Measurements from ENCODE around the gene SNAPC3. TPM values are rescaled to one million over a fixed set of nuclear protein-coding genes. Genes with fewer than 3 reads are reported as not detected.
A peak's percentile ranks its signal among the peaks of the same experiment; 100 is the strongest.

The SNAPC3 gene
- polyA plus RNA-seq, 3 donors: 6.1 to 12.0 (median 8.3) TPM

DNA sequence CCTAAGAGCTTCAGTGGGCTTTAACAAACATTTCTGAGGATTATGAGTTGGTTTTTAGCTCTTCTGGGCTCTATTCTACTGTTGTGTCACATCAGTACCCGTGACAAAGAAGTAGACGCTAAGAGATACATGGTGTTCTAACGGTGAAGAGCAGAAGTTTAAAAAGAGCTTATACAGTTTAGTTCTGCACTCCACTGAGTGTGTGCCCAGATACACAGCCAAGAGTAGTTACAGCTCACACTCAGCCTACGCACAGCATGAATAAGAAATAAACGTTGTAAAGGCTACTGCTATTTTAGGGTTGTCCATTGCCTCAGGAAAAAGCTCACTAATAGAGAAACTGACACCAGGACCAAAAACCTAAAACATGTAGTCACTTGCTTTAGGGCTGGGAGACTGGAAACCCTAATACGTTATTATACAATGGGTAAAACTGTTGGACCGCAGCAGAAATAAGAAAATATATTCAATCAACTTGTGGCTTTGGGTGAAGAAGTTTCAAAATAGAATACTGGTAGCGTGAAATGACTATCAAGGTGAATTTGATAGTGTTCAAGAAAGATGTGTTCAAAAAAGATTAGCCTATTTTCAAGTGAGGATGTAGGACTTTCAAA, 53.4 kb downstream of the SNAPC3 start:
- WGBS, 3 donors: 93 to 94% (median 93%) methylated on average over 8 of the region's 8 CpGs
- no peak overlapping the region for H3K27ac ChIP-seq (ENCODE audit: low read depth, low read length)

DNA sequence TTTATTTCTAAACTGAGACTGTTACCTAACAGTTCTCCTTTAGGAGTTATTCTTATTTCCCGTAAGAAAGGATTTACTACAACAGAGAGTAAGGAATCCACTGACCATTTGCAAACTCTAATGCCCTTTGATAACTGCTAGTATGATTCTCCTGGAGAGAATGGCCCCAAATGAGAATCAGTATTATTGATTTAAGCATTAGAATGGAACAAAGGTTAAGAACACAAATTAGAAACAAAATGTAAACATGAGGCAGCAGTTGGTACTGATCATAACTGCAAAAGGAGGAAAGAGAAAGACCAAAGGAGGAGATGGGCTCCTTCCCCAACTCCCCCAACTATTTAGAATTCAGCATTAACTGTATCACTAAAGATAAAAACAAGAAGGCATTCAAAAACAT, 57.4 kb downstream of the SNAPC3 start:
- H3K27ac ChIP-seq (ENCODE audit: low read depth, low read length): no peak overlapping the region
- 77 to 91% (median 79%) methylated on average over 1 of the region's 1 CpG for WGBS, 3 donors

DNA sequence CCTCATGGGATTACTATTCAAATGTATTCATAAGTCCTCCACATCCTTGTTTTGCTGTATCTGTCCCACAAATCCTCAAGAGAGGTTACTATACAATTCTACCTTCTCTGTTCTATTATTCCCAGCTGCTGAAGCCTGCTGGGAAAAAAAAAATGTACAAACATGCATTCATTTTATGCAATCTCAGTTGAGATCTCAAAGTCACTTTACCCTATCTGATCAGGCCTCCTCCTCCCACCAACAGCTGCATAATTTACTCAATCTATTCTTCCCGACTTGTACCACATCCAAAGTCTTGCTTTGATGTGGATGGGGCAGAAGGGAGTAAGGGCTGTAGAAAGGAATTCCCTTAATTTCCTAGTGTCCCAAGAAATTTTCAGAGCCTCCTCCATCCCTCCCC, 59.5 kb downstream of the SNAPC3 start:
- no peak overlapping the region for H3K27ac ChIP-seq (ENCODE audit: low read depth, low read length)

DNA sequence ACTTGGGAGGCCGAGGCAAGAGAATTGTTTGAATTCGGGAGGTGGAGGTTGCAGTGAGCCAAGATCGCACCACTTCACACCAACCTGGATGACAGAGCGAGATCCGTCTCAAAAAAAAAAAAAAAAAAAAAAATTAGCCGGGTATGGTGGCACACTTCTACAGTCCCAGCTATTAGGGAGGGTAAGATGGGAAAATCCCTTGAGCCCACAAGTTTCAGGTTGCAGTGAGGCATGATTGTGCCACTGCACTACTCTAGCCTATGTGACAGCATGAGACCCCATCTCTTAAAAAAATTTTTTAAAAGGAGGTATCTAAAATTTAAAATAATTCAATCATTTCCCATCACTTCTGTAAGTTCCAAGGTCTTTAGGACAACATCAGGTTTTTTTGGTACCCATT, 62.1 kb downstream of the SNAPC3 start:
- no peak overlapping the region for H3K27ac ChIP-seq (ENCODE audit: low read depth, low read length)
- 93 to 100% (median 97%) methylated on average over 6 of the region's 6 CpGs for WGBS, 3 donors

More for the DNA sequence above, 59.5 kb downstream of the SNAPC3 start:
- WGBS, 3 donors: 74 to 78% (median 74%) methylated on average over 1 of the region's 1 CpG

- WGBS, 3 donors: 63 to 75% (median 71%) methylated on average over 2 of the region's 2 CpGs
- no peak overlapping the region for H3K27ac ChIP-seq (ENCODE audit: low read depth, low read length)
These were observed 63.4 kb downstream of the SNAPC3 start for GRCh38 chr9:15485836-15486666.

GRCh38 chr9:15491950-15492349, 69.3 kb downstream of the SNAPC3 start:
- H3K27ac ChIP-seq (ENCODE audit: low read depth, low read length): no peak overlapping the region
- 96 to 100% (median 100%) methylated on average over 1 of the region's 1 CpG for WGBS, 3 donors

- WGBS, 3 donors: 90 to 94% (median 91%) methylated on average over 13 of the region's 13 CpGs
- H3K27ac ChIP-seq (ENCODE audit: low read depth, low read length): no peak overlapping the region
These were observed 69.9 kb downstream of the SNAPC3 start for GRCh38 chr9:15492485-15493150.

DNA sequence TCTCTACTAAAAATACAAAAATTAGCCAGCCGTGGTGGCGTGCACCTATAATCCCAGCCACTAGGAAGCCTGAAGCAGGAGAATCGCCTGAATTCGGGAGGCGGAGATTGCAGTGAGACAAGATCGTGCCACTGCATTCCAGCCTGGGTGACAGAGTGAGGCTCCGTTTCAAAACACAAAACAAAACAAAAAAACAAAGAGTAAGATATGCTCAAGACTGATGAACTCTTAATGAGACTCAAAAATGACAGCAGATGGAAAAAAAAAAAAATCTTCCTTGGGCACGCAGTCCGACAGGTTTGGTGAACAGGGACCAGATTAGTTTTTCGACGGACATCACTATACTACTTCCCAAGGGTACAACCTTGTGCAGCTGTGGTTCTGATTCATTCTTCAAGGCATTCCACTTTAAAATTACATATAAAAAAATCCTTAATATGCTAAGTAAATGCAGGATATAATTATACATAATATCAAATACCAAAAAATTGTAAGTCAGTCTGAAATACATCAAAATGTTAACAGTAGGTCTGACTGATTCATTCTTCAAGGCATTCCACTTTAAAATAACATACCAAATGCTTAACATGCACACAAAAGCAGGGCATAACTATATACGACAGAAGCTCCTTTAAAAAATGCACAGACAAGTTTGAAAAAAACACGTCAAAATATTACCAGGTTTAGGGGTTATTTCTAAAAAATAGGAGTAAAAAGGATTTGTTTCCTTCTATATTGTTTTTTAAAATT, 75.7 kb downstream of the SNAPC3 start:
- H3K27ac ChIP-seq (ENCODE audit: low read depth, low read length): no peak overlapping the region
- WGBS, 3 donors: 96 to 97% (median 96%) methylated on average over 13 of the region's 13 CpGs

- 71 to 74% (median 73%) methylated on average over 2 of the region's 2 CpGs for WGBS, 3 donors
- no peak overlapping the region for H3K27ac ChIP-seq (ENCODE audit: low read depth, low read length)
These were observed 76.5 kb downstream of the SNAPC3 start for GRCh38 chr9:15499139-15499538.

DNA sequence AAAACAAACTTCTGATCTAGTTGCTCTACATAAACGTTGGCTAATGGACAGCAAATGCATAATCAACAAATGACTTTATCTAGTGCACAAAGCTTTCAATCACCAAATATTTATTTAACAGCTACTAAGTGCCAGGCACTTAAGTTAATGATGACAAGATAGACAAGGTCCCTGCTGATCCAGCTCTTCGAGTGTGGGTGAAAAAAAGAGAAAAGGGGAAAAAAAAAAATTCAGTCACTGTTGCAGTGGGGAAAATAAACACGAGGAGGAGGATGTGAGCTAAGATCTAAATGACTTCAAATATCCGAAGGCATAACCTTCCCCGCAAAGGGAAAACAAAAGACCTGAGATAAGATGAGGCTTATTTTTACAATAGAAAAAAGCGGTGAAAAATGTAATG, 78.5 kb downstream of the SNAPC3 start:
- WGBS, 3 donors: 23 to 70% (median 68%) methylated on average over 6 of the region's 6 CpGs
- no peak overlapping the region for H3K27ac ChIP-seq (ENCODE audit: low read depth, low read length)

GRCh38 chr9:15501803-15502202, 79.1 kb downstream of the SNAPC3 start:
- 92 to 94% (median 93%) methylated on average over 5 of the region's 5 CpGs for WGBS, 3 donors
- H3K27ac ChIP-seq (ENCODE audit: low read depth, low read length): no peak overlapping the region

DNA sequence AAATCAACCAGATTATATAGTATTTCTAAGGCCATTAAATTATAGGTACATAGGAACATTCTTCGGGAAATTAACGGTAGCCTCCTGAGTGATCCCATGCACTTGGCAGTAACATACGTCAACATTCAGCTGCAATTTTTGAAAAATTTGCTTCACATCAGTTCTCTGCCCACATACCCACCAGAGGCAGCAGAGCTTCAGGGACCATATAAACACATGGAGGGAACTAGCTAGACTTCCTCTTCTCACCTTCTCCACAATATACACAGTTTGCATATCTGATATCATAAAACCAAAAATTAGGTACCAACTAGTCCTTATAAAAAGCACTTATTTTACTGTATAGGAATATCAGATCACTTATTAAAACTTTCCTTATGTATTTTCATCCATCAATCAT, 83.2 kb downstream of the SNAPC3 start:
- 75 to 94% (median 77%) methylated on average over 3 of the region's 3 CpGs for WGBS, 3 donors
- H3K27ac ChIP-seq (ENCODE audit: low read depth, low read length): no peak overlapping the region

DNA sequence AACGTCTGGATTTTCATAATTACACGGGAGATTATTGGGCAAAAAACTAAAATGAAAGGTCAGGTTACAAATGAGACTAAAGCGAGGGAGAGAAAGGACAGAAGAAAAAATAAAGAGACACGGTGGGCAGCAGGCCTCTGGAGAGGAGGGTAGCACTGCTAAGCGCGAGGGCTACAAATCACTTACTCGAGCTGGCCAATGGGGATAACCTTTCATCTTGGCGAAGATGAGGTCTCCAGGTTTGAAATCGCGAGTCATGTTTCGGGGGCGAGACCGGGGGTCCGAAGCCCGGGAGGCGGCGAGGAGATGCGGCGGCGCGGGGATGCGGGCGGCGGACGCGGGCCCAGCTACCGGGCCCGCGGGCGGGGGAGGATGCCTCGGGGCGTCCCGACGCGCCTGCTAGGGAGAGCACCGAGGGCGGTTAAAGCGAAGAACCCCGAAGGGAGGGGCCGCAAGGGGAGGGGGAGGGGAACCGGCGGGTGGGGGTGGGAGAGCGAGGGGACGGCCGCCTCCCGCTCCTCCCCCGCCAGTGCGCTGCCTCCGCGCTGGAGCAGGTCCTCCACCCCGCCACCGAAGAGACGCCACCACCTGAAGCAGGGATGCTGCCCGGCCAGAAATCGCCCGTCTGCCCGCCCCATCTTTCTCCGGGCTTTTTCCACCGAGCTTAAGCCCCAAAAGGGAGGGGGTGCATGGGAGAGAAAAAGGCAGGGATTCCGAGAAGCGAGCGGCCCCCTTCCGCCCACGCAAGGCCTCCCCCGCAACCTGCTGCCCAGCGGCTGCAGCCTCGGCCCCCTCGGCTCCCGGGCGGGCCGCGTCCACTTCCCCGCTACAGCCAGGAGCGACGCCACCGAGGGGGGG, 87.5 kb downstream of the SNAPC3 start:
- H3K27ac ChIP-seq (ENCODE audit: low read depth, low read length): peak overlapping the region; percentile 96
- WGBS, 3 donors: 0 to 2% (median 1%) methylated on average over 56 to 76 of the region's 76 CpGs

GRCh38 chr9:15510789-15511575, 88.3 kb downstream of the SNAPC3 start, which contains the start of gene PSIP1:
Gene PSIP1 (minus strand): TSS chr9:15510970. CDS start chr9:15510188, 782 bp downstream.
- H3K27ac ChIP-seq (ENCODE audit: low read depth, low read length): peak within 1 kb of the TSS; percentile 96
- WGBS, 3 donors: 0 to 1% (median 1%) methylated on average over 61 to 72 of the region's 72 CpGs

All from adipose tissue (tissue), 3 donors.